OCI-LY1 (cell line): ENCODE data around the gene ZBTB20.

Experiments
- H2AFZ ChIP-seq: fragments of 200-600 bp; sonication (generic), shearing (Covaris generic); 2 replicates; pipeline ENCODE4 v1.6.0; 2014; ENCODE audit warnings: antibody characterized with exemption, mild to moderate bottlenecking, low read length
- H3F3A ChIP-seq: fragments of 200-600 bp; sonication (generic), shearing (Covaris generic); 2 replicates; pipeline ENCODE4 v1.6.0; 2014; ENCODE audit warnings: mild to moderate bottlenecking, antibody characterized with exemption, low read length, moderate library complexity; ENCODE audit not compliant: insufficient read depth
- H3K27ac ChIP-seq: fragments of 200-600 bp; sonication (generic); 2 replicates; pipeline ENCODE4 v1.5.1; 2014; ENCODE audit warnings: low read length, mixed run types, mild to moderate bottlenecking, low read depth; ENCODE audit not compliant: poor library complexity, severe bottlenecking
- H3K27me3 ChIP-seq: fragments of 200-600 bp; sonication (generic); 2 replicates; pipeline ENCODE4 v1.6.0; 2014; ENCODE audit warnings: antibody characterized with exemption, mild to moderate bottlenecking, low read length, moderate library complexity; ENCODE audit not compliant: insufficient read depth
- H3K36me3 ChIP-seq: fragments of 200-600 bp; sonication (generic); 2 replicates; pipeline ENCODE4 v1.6.1; 2014; ENCODE audit warnings: mild to moderate bottlenecking, antibody characterized with exemption, low read length, moderate library complexity, mixed read lengths; ENCODE audit not compliant: insufficient read depth
- H3K4me1 ChIP-seq: fragments of 200-600 bp; sonication (generic); 2 replicates; pipeline ENCODE4 v1.5.1; 2014; ENCODE audit warnings: mild to moderate bottlenecking, low read length, moderate library complexity; ENCODE audit not compliant: insufficient read depth, severe bottlenecking
- H3K4me2 ChIP-seq: fragments of 200-600 bp; sonication (generic), shearing (Covaris generic); 2 replicates; pipeline ENCODE4 v1.6.1; 2014; ENCODE audit warnings: low read length
- H3K4me3 ChIP-seq: fragments of 200-600 bp; sonication (generic); 2 replicates; pipeline ENCODE4 v1.5.1; 2014; ENCODE audit warnings: low read length, low read depth, mild to moderate bottlenecking, mixed read lengths; ENCODE audit not compliant: poor library complexity, severe bottlenecking
- H3K79me2 ChIP-seq: fragments of 200-600 bp; shearing (Covaris generic); 2 replicates; pipeline ENCODE4 v1.6.1; 2016; ENCODE audit warnings: mixed run types, low read length, mixed read lengths; ENCODE audit not compliant: insufficient read depth
- H3K9ac ChIP-seq: fragments of 200-600 bp; sonication (generic), shearing (Covaris generic); 2 replicates; pipeline ENCODE4 v1.6.1; 2014; ENCODE audit warnings: mild to moderate bottlenecking, low read length, mixed read lengths
- H3K9me2 ChIP-seq: fragments of 200-600 bp; sonication (generic), shearing (Covaris generic); 2 replicates; pipeline ENCODE4 v1.6.1; 2014; ENCODE audit warnings: low read depth, mild to moderate bottlenecking, low read length, mixed read lengths
- H3K9me3 ChIP-seq: fragments of 200-600 bp; shearing (Covaris generic); 2 replicates; pipeline ENCODE4 v1.6.1; 2014; ENCODE audit warnings: low read length, mixed read lengths
- H4K20me1 ChIP-seq: fragments of 200-600 bp; sonication (generic), shearing (Covaris generic); 2 replicates; pipeline ENCODE4 v1.6.0; 2016; ENCODE audit warnings: mild to moderate bottlenecking, low read length; ENCODE audit not compliant: insufficient read depth
- TF ChIP-seq, protein P1 (sequence below): fragments of 200-600 bp; sonication (generic), shearing (Covaris generic); IDR thresholded peaks from 2 replicates; pipeline ENCODE4 v1.5.1; 2017; ENCODE audit warnings: mild to moderate bottlenecking, antibody characterized with exemption, low read length, moderate library complexity, mixed read lengths

The ZBTB20 gene

DNA sequence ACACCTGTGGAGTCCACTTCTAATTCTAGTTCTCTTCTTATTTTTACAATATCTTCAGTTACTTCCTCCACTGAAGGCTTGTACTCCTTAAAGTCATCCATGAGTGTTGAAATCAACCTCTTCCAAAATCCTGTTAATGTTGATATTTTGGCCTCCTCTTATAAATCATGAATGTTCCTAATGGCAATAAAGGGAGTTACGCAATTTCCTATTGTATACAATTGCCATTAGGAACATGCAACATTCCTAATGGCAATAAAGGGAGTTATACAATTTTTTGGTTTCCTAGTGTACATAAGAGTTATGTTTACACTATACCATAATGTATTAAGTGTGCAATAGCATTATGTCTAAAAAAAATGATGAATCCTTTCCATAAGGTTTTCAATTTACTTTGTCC, 862.4 kb downstream of the ZBTB20 start:
- Histone ChIP-seq H3K9me2 (no peaks in the 10 kb centered on the region), H3K9ac (no peak overlapping the region), H3K79me2 (no peaks in the 10 kb centered on the region), H3K9me3 (no peaks in the 10 kb centered on the region), H3K36me3 (no peaks in the 10 kb centered on the region), H3K27ac (no peak overlapping the region), H2AFZ (no peak overlapping the region), H3F3A (no peaks in the 10 kb centered on the region), H3K4me3 (no peak overlapping the region), H3K27me3 (no peaks in the 10 kb centered on the region), H3K4me2 (no peak overlapping the region), H3K4me1 (no peaks in the 10 kb centered on the region), H4K20me1 (no peaks in the 10 kb centered on the region)
- TF ChIP-seq, protein P1, sequence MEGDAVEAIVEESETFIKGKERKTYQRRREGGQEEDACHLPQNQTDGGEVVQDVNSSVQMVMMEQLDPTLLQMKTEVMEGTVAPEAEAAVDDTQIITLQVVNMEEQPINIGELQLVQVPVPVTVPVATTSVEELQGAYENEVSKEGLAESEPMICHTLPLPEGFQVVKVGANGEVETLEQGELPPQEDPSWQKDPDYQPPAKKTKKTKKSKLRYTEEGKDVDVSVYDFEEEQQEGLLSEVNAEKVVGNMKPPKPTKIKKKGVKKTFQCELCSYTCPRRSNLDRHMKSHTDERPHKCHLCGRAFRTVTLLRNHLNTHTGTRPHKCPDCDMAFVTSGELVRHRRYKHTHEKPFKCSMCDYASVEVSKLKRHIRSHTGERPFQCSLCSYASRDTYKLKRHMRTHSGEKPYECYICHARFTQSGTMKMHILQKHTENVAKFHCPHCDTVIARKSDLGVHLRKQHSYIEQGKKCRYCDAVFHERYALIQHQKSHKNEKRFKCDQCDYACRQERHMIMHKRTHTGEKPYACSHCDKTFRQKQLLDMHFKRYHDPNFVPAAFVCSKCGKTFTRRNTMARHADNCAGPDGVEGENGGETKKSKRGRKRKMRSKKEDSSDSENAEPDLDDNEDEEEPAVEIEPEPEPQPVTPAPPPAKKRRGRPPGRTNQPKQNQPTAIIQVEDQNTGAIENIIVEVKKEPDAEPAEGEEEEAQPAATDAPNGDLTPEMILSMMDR, result no peak
